Loucy (cell line): Measurements from ENCODE around the gene FAM76B.

Experiments
- H2AFZ ChIP-seq: fragments of 200-600 bp; sonication (generic); 2 replicates; pipeline ENCODE4 v1.6.0; 2016; ENCODE audit warnings: antibody characterized with exemption, mild to moderate bottlenecking, low read length, moderate library complexity
- H3F3A ChIP-seq: fragments of 200-600 bp; 2 replicates; pipeline ENCODE4 v1.6.0; 2016; ENCODE audit warnings: antibody characterized with exemption, low read depth, mild to moderate bottlenecking
- H3K27me3 ChIP-seq: fragments of 200-600 bp; sonication (generic); 2 replicates; pipeline ENCODE4 v1.6.1; 2014; ENCODE audit warnings: low read length, mild to moderate bottlenecking; ENCODE audit not compliant: insufficient read depth, poor library complexity, severe bottlenecking
- H3K36me3 ChIP-seq: fragments of 200-600 bp; sonication (generic); 2 replicates; pipeline ENCODE4 v1.6.1; 2016; ENCODE audit warnings: low read length; ENCODE audit not compliant: insufficient read depth
- H3K4me1 ChIP-seq: fragments of 200-600 bp; sonication (generic); 2 replicates; pipeline ENCODE4 v1.5.1; 2014; ENCODE audit warnings: low read length, mild to moderate bottlenecking; ENCODE audit not compliant: insufficient read depth, poor library complexity, severe bottlenecking
- H3K4me2 ChIP-seq: fragments of 200-600 bp; sonication (generic); 2 replicates; pipeline ENCODE4 v1.6.0; 2014; ENCODE audit warnings: antibody characterized with exemption, low read length, low read depth, mild to moderate bottlenecking; ENCODE audit not compliant: poor library complexity, severe bottlenecking
- H3K4me3 ChIP-seq: fragments of 200-600 bp; sonication (generic); 2 replicates; pipeline ENCODE4 v1.5.1; 2014; ENCODE audit warnings: low read length, mild to moderate bottlenecking, mixed read lengths; ENCODE audit not compliant: poor library complexity, severe bottlenecking
- H3K79me2 ChIP-seq: fragments of 200-600 bp; sonication (generic); 2 replicates; pipeline ENCODE4 v1.6.1; 2014; ENCODE audit warnings: low read length; ENCODE audit not compliant: insufficient read depth
- H3K9ac ChIP-seq: fragments of 200-600 bp; sonication (generic); 2 replicates; pipeline ENCODE4 v1.6.0; 2014; ENCODE audit warnings: mild to moderate bottlenecking, low read depth, low read length, moderate library complexity; ENCODE audit not compliant: poor library complexity, severe bottlenecking
- H3K9me2 ChIP-seq: fragments of 200-600 bp; sonication (generic); replicated peaks from 2 replicates; pipeline ENCODE4 v1.6.1; 2016; ENCODE audit warnings: low read depth, low read length, mixed read lengths
- H3K9me3 ChIP-seq: fragments of 200-600 bp; sonication (generic); 2 replicates; pipeline ENCODE4 v1.6.1; 2014; ENCODE audit warnings: mild to moderate bottlenecking, antibody characterized with exemption, low read length, low read depth; ENCODE audit not compliant: insufficient read depth
- H4K20me1 ChIP-seq: fragments of 200-600 bp; sonication (generic); 2 replicates; pipeline ENCODE4 v1.6.0; 2014; ENCODE audit warnings: antibody characterized with exemption, low read length, mild to moderate bottlenecking; ENCODE audit not compliant: insufficient read depth, poor library complexity, severe bottlenecking
- CTCF ChIP-seq: fragments of 200-600 bp; sonication (generic); conservative IDR thresholded peaks from 2 replicates; pipeline ENCODE4 v1.5.1; 2014; ENCODE audit warnings: mild to moderate bottlenecking, antibody characterized with exemption, low read length
- EZH2phosphoT487 ChIP-seq: fragments of 200-600 bp; IDR thresholded peaks from 2 replicates; pipeline ENCODE4 v1.6.1; 2018; ENCODE audit warnings: antibody characterized with exemption, mild to moderate bottlenecking, moderate library complexity, borderline replicate concordance

FAM76B gene

GRCh38 chr11:95789506-95790122 is at the start of gene FAM76B:
Gene FAM76B, minus strand, starts transcription at chr11:95789782. Its CDS starts 304 bp downstream, at chr11:95789478.
- TF ChIP-seq EZH2phosphoT487 (no peak), CTCF (no peak)
- H3K27me3 ChIP-seq, result no peaks in the 10 kb centered on the region
- peaks cover 67% of the 10 kb centered on the region for H4K20me1 ChIP-seq
- no peaks in the 10 kb centered on the region for H3K9me2 ChIP-seq
- peaks cover 23% of the 10 kb centered on the region; the same call in 1 of the 2 replicates for H3K36me3 ChIP-seq
- no peaks in the 10 kb centered on the region for H3K9me3 ChIP-seq
- H3K9ac ChIP-seq, result peak within 1 kb of the TSS; percentile 95
- peaks cover 88% of the 10 kb centered on the region for H3K79me2 ChIP-seq
- peaks cover 60% of the 10 kb centered on the region for H3K4me1 ChIP-seq
- peak within 1 kb of the TSS; percentile 86 for H2AFZ ChIP-seq
- peaks cover 3% of the 10 kb centered on the region for H3F3A ChIP-seq
- H3K4me3 ChIP-seq, result peak within 1 kb of the TSS; percentile 89
- peak within 1 kb of the TSS; percentile 97 for H3K4me2 ChIP-seq

DNA sequence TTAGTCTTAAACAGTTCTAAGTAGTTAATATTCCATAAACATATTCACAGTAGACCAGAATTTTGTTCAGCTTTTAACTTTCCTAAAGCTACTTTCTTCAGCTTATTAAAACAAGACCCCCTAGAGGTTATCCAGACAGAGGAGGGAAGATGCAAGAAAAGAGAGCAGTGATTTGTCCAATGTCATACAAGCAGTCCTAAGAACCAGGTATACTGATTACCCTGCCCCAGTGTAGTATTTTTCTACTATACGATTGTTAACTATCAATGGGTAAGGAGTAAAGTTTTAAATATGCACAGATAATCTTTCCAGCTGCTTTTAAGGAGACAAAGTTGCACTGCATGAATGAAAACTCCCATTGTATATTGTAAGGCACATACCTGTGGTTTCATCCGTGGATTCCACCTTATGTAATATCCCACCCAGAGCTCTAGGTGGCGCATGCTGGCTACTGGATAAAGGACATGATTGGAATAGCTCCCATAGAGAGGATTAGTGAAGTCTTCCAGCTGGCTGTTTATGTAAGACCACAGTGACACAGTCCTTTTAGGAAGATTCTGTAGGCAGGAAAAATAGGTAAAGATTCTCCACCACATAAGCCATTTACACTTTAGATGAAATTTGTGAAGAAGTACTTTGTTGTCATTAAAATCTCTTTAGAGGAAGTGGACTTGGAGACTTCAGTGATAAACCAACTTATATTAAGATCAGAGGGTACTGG is 46.3 kb upstream of the FAM76B start:
- no peaks in the 10 kb centered on the region for H3K9me2 ChIP-seq
- H3K4me2 ChIP-seq, result no peak overlapping the region
- no peaks in the 10 kb centered on the region for H3K4me1 ChIP-seq
- no peak overlapping the region for H3K9ac ChIP-seq
- H3K36me3 ChIP-seq, result peaks cover 86% of the 10 kb centered on the region; the same call in 1 of the 2 replicates
- H3F3A ChIP-seq, result no peaks in the 10 kb centered on the region
- no peaks in the 10 kb centered on the region for H4K20me1 ChIP-seq
- H3K79me2 ChIP-seq, result no peaks in the 10 kb centered on the region
- no peaks in the 10 kb centered on the region for H3K27me3 ChIP-seq
- H3K9me3 ChIP-seq, result no peaks in the 10 kb centered on the region
- TF ChIP-seq CTCF (peak; percentile 97), EZH2phosphoT487 (no peak)
- H3K4me3 ChIP-seq, result no peak overlapping the region
- H2AFZ ChIP-seq, result no peak overlapping the region

DNA sequence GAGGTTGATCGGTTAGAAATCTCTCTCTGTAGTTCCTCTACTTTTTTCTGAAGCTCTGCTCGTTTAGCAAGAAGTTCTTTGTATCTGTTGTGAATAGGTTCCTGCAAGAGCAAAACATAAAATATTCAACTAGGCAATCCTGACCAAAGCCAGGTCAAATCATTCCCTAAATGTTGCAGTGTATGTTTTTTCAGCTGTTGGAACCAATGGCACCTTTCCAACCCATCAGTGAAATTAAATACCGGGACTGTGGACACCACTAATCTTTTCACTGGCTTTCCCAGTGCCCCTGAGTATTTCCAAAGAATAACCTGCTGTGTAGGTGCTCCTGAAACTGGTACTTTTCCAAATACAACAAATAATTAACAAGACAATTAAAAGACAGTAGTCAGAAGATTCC is 45.8 kb upstream of the FAM76B start:
- H2AFZ ChIP-seq, result no peak overlapping the region
- no peaks in the 10 kb centered on the region for H3K27me3 ChIP-seq
- no peaks in the 10 kb centered on the region for H3F3A ChIP-seq
- H3K9me3 ChIP-seq, result no peaks in the 10 kb centered on the region
- no peak overlapping the region for H3K4me3 ChIP-seq
- H4K20me1 ChIP-seq, result no peaks in the 10 kb centered on the region
- peaks cover 86% of the 10 kb centered on the region; the same call in 1 of the 2 replicates for H3K36me3 ChIP-seq
- H3K4me1 ChIP-seq, result no peaks in the 10 kb centered on the region
- H3K9me2 ChIP-seq, result no peaks in the 10 kb centered on the region
- H3K79me2 ChIP-seq, result no peaks in the 10 kb centered on the region
- TF ChIP-seq EZH2phosphoT487 (no peak), CTCF (no peak)
- H3K9ac ChIP-seq, result no peak overlapping the region
- no peak overlapping the region for H3K4me2 ChIP-seq
